Body of pancreas (tissue), 4 donors: ENCODE results near the gene ARHGEF17.

Experiments
- CTCF ChIP-seq, 7 experiments: fragments of 450-650 bp in 4 of 7; fragments of 200-600 bp in 3 of 7; sonication (generic) in 3 of 7; IDR thresholded peaks; one replicate each; pipeline ENCODE4 v1.5.1; 2016 to 2019; ENCODE audit warnings: antibody characterized with exemption in 7 of 7
- POLR2A ChIP-seq, 3 donors: fragments of 450-650 bp; IDR thresholded peaks; one replicate each; pipeline ENCODE4 v1.6.1; 2016; ENCODE audit warnings: antibody characterized with exemption in 3 of 3, mild to moderate bottlenecking in 2 of 3

DNA sequence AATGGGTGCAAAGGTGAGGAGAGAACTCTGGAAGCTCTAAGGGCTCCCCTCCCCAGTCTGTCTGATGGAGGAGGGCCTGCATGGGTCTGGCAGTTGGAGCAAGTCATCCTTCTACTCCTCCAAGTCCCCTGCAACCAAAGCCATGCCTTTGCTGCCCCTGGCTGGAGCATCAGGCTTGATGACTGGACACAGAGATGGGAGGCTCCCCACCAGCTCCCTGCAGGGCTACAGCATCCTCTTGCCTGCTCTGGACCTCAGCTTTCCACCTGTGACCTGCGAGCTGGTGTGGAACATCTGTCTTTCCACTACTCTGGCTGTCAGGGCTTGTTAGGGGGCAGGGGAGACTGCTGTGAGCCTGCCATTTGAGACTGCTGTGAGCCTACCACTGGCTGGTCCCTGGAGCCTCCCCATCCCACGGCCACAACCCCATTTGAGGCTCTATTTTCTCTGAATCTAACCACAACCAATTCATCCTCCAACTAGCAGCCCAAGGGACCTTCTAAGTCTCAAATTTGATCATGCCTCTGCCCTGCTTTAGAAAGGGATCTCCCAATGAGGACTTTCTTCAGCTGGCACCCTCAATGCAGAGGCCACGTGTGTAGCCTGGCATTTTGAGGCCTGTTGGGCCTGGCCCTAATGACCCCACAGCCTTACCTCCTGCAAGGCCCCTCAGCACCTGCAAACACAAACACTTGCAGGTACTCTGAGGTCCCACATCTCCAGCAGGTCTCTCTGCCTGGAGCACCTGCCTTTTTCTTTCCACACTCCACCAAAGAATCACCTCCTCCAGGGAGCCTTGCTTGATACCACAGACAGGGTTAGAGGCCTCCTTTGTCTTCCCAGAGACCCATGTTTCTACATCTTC lies 26.0 kb upstream of the ARHGEF17 start:
- TF ChIP-seq POLR2A (IDR thresholded peaks at IDR 0.05) (no peak), CTCF (IDR thresholded peaks at IDR 0.05) (no peak)
